ENCODE results near the gene MNX1. TPM values are rescaled to one million over a fixed set of nuclear protein-coding genes. Genes with fewer than 3 reads are reported as not detected.

MNX1 gene
- total RNA-seq, 2 experiments from 2014 or later = 4.4 to 4.7 TPM

- Histone ChIP-seq H3K4me2 (ENCODE audit: low read length) (peak overlapping the region; percentile 51; the same call in 1 of the 2 replicates), H3K4me1 (ENCODE audit: insufficient read depth, low read length, poor library complexity, severe bottlenecking) (peaks cover 3% of the 10 kb centered on the region), H3K27ac (ENCODE audit: low read depth, low read length, poor library complexity, severe bottlenecking) (no peak overlapping the region), H3K9me3 (ENCODE audit: low read length) (no peaks in the 10 kb centered on the region), H4K20me1 (ENCODE audit: insufficient read depth, low read length) (no peaks in the 10 kb centered on the region), H3K9me2 (ENCODE audit: insufficient read depth, low read length) (no peaks in the 10 kb centered on the region), H3K79me2 (ENCODE audit: insufficient read depth, low read depth, low read length) (no peaks in the 10 kb centered on the region), H3K36me3 (ENCODE audit: insufficient read depth, low read length) (no peaks in the 10 kb centered on the region), H3K4me3 (ENCODE audit: low read depth, low read length, poor library complexity, severe bottlenecking) (no peak overlapping the region), H2AFZ (ENCODE audit: low read length) (no peak overlapping the region)
- no TSS peak for BruUV-seq (replicated peaks)
- intact Hi-C loops (cut with micrococcal nuclease; ENCODE audit: unreplicated experiment) = no loop called here
- POLR2A ChIA-PET = no interaction called here
- DNase-seq (ENCODE audit: low spot score) = no peak
- CTCF ChIA-PET (ENCODE audit: unreplicated experiment) = no interaction called here
- TF ChIP-seq CTCF (conservative IDR thresholded peaks at IDR 0.05; ENCODE audit: low read length) (no peak), EZH2phosphoT487 (IDR thresholded peaks at IDR 0.05; ENCODE audit: borderline replicate concordance, low read depth, low read length) (no peak)
These were observed 10.3 kb downstream of the MNX1 start for GRCh38 chr7:156999958-157000726.

- ChIA-PET POLR2A (interaction anchor here (0.7 kb wide), 1 partner anchor 13 kb away, joined by 3 read pairs; no protein-coding TSS in a partner anchor), CTCF (ENCODE audit: unreplicated experiment) (no interaction called here)
- Histone ChIP-seq H2AFZ (ENCODE audit: low read length) (no peak overlapping the region), H3K36me3 (ENCODE audit: insufficient read depth, low read length) (no peaks in the 10 kb centered on the region), H3K9me3 (ENCODE audit: low read length) (no peaks in the 10 kb centered on the region), H3K79me2 (ENCODE audit: insufficient read depth, low read depth, low read length) (no peaks in the 10 kb centered on the region), H4K20me1 (ENCODE audit: insufficient read depth, low read length) (no peaks in the 10 kb centered on the region), H3K4me3 (ENCODE audit: low read depth, low read length, poor library complexity, severe bottlenecking) (no peak overlapping the region), H3K9me2 (ENCODE audit: insufficient read depth, low read length) (no peaks in the 10 kb centered on the region), H3K27ac (ENCODE audit: low read depth, low read length, poor library complexity, severe bottlenecking) (no peak overlapping the region), H3K4me2 (ENCODE audit: low read length) (peak overlapping the region; percentile 51; the same call in 1 of the 2 replicates), H3K4me1 (ENCODE audit: insufficient read depth, low read length, poor library complexity, severe bottlenecking) (peaks cover 3% of the 10 kb centered on the region)
- no TSS peak for BruUV-seq (replicated peaks)
- no peak for DNase-seq (ENCODE audit: low spot score)
- intact Hi-C loops (cut with micrococcal nuclease; ENCODE audit: unreplicated experiment) = no loop called here
- no peak for TF ChIP-seq CTCF (conservative IDR thresholded peaks at IDR 0.05; ENCODE audit: low read length)
- no peak for TF ChIP-seq EZH2phosphoT487 (IDR thresholded peaks at IDR 0.05; ENCODE audit: borderline replicate concordance, low read depth, low read length)
These were observed 11.2 kb downstream of the MNX1 start for GRCh38 chr7:156998988-156999957.

Measured in OCI-LY7 (cell line).